ENCODE measurements around the gene DNAJB2.

The DNAJB2 gene

DNA sequence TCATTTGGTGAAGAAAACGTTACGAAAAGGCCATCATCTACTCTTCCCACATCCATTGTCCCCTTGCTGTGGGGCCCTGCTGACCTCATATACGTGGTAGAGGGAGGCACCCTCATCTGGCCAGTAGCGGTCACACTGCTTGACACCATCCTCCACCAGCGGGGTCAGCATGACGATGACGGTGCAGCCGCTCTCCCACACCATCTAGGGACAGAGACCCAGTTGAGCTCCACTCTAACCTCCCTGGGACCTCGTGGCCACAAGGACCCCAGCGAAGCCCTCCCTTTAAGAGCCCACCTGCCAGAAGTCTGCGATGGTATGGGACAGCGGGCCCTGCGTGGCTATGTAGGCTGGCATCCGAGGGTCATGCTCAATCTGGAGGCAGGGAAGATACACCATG lies 17.0 kb downstream of the DNAJB2 start:
- no peaks in the 10 kb centered on the region for H3K9me3 ChIP-seq (ENCODE audit: low read depth, low read length)
- no peak overlapping the region for H3K27ac ChIP-seq
- DNase-seq (ENCODE audit: low read depth, low spot score) = no peak
- no peak overlapping the region for H3K9ac ChIP-seq (ENCODE audit: insufficient read length)
- H3K4me3 ChIP-seq = no peak overlapping the region
- TF ChIP-seq EZH2 (IDR thresholded peaks at IDR 0.05) (no peak), POLR2AphosphoS5 (IDR thresholded peaks at IDR 0.05; ENCODE audit: borderline replicate concordance, low read depth, low read length) (no peak), FOXP2 (optimal IDR thresholded peaks at IDR 0.05; ENCODE audit: control extremely low read depth, extremely low read length, insufficient read depth) (no peak)
- H3K36me3 ChIP-seq (ENCODE audit: insufficient read depth, low read length) = no peaks in the 10 kb centered on the region

DNA sequence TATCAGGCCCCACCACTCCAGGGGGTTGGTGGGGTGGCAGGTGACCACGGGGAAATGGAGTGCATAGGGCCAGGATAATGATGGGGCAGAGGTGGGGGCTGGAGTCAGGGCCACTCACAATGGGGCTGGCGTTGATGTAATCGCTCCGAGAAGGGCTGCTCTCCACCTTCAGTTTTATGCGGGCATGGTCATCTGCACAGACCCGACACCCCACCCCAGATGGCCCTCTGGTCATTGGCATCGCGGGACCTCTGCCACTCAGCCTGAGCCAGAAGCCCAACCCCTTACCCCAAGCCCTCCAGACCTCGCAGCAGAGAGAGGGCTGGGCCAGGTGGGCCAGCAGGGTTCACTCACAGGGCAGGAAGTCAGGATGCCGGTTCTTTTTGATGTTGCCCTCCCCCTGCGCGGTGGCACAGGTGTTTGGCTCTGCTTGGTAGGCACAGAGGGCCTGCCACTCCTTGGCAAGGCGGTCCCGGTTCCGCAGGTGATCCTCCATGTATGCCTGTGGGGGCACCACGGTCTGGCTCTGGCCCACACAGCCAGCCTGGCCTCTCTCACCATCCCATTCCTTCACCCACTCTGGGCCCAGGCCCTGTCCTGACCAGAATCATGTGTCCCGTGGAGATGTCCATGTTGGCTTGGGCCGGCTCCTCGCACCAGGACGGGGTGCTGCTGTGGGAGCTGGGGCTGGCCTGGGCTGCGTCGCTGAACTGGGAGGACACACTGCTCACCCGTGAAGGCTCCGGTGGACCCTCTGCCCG lies 17.6 kb downstream of the DNAJB2 start:
- no peaks in the 10 kb centered on the region for H3K36me3 ChIP-seq (ENCODE audit: insufficient read depth, low read length)
- TF ChIP-seq FOXP2 (optimal IDR thresholded peaks at IDR 0.05; ENCODE audit: control extremely low read depth, extremely low read length, insufficient read depth) = no peak
- no peak for TF ChIP-seq EZH2 (IDR thresholded peaks at IDR 0.05)
- TF ChIP-seq POLR2AphosphoS5 (IDR thresholded peaks at IDR 0.05; ENCODE audit: borderline replicate concordance, low read depth, low read length) = no peak
- H3K9ac ChIP-seq (ENCODE audit: insufficient read length) = no peak overlapping the region
- no peak overlapping the region for H3K27ac ChIP-seq
- no peak overlapping the region for H3K4me3 ChIP-seq
- H3K9me3 ChIP-seq (ENCODE audit: low read depth, low read length) = no peaks in the 10 kb centered on the region
- no peak for DNase-seq (ENCODE audit: low read depth, low spot score)

DNA sequence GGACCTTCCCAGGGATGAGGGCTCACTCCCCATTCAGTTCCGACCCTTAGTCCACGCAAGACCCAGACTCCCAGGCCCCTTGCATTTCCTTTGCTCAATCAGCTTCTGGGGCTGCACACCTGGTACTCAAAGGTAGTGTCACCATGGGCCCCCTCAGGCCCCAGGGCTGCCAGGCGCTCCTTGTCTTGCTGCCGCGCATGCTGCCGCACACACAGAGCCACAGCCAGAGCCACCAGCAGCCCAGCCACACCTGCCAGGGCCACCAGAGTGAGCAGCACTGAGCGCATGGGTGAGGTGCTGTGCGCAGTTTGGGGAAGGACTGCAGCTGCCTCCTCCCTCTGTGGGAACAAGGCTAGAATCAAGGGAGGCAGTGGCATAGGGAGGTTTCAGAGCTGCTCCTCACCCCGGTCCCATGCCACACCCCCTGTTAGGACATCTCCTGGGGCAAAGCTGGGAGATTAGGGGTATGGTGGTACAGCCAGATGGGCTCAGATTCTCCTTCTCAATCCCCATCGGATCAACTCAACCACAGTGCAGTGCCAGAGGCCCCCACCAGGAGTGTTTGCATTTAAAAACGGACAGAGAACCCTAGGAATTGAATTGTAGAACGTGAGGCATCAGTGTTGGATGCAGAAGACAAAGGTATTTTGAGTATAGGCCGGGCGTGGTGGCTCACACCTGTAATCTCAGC lies 18.7 kb downstream of the DNAJB2 start:
- no peak overlapping the region for H3K9ac ChIP-seq (ENCODE audit: insufficient read length)
- DNase-seq (ENCODE audit: low read depth, low spot score) = no peak
- no peak overlapping the region for H3K27ac ChIP-seq
- no peak for TF ChIP-seq POLR2AphosphoS5 (IDR thresholded peaks at IDR 0.05; ENCODE audit: borderline replicate concordance, low read depth, low read length)
- TF ChIP-seq EZH2 (IDR thresholded peaks at IDR 0.05) = no peak
- no peak for TF ChIP-seq FOXP2 (optimal IDR thresholded peaks at IDR 0.05; ENCODE audit: control extremely low read depth, extremely low read length, insufficient read depth)
- H3K4me3 ChIP-seq = no peak overlapping the region
- H3K9me3 ChIP-seq (ENCODE audit: low read depth, low read length) = no peaks in the 10 kb centered on the region
- no peaks in the 10 kb centered on the region for H3K36me3 ChIP-seq (ENCODE audit: insufficient read depth, low read length)

DNA sequence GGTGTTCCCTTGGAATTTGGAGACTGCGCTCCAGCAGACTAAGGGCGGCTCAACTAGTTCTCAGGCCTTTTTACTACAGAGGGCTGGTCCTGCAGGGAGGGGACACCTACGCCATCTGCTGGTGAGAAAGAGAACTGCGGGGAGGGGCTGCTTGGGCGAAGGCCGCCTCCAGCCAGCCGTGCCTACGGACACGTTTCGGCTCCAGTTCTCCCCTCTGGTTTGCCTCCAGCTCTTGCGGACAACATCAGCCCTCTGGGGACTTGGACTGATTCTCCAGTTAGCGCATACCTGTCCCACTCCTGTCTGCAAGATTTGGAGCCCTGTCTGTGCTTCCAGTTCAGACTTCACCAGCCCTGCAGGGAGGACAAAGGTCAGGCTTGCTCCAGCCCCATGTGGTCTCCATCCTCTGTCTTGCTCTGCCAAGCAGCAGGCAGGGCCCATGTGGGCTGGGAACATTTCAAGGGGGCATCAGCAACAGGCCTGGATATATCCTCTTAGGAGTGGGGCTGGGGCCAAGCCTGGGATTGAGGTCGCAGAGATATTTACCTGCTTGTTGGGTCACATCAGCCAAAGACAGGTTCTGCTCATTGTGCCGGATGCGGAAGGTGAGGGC lies 19.7 kb downstream of the DNAJB2 start:
- TF ChIP-seq POLR2AphosphoS5 (IDR thresholded peaks at IDR 0.05; ENCODE audit: borderline replicate concordance, low read depth, low read length) (no peak), FOXP2 (optimal IDR thresholded peaks at IDR 0.05; ENCODE audit: control extremely low read depth, extremely low read length, insufficient read depth) (no peak), EZH2 (IDR thresholded peaks at IDR 0.05) (no peak)
- DNase-seq (ENCODE audit: low read depth, low spot score) = peak; percentile 14
- H3K27ac ChIP-seq = no peak overlapping the region
- H3K9me3 ChIP-seq (ENCODE audit: low read depth, low read length) = no peaks in the 10 kb centered on the region
- H3K4me3 ChIP-seq = no peak overlapping the region
- H3K9ac ChIP-seq (ENCODE audit: insufficient read length) = no peak overlapping the region
- no peaks in the 10 kb centered on the region for H3K36me3 ChIP-seq (ENCODE audit: insufficient read depth, low read length)

DNA sequence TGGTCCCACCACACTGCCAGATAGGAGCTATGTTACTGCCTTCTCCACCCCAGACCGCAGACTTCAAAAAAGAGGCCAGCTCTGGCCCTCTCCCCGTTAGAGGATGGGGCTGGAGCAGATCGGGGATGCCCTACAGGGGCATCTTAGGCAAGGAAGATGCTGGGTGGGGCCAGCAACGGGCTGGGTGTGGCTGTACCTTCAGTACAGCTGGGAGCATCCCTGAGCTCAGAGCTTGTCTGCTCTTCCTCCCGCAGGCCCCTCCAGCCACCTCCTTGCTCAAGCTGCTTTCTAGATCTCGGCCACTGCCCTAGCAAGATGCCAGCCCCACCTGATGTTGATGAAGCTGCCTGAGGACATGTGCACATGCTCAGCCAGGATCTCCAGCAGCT lies 20.2 kb downstream of the DNAJB2 start:
- Histone ChIP-seq H3K27ac (no peak overlapping the region), H3K9me3 (ENCODE audit: low read depth, low read length) (no peaks in the 10 kb centered on the region), H3K36me3 (ENCODE audit: insufficient read depth, low read length) (no peaks in the 10 kb centered on the region), H3K4me3 (no peak overlapping the region), H3K9ac (ENCODE audit: insufficient read length) (no peak overlapping the region)
- DNase-seq (ENCODE audit: low read depth, low spot score) = no peak
- TF ChIP-seq EZH2 (IDR thresholded peaks at IDR 0.05) (no peak), POLR2AphosphoS5 (IDR thresholded peaks at IDR 0.05; ENCODE audit: borderline replicate concordance, low read depth, low read length) (no peak), FOXP2 (optimal IDR thresholded peaks at IDR 0.05; ENCODE audit: control extremely low read depth, extremely low read length, insufficient read depth) (no peak)

DNA sequence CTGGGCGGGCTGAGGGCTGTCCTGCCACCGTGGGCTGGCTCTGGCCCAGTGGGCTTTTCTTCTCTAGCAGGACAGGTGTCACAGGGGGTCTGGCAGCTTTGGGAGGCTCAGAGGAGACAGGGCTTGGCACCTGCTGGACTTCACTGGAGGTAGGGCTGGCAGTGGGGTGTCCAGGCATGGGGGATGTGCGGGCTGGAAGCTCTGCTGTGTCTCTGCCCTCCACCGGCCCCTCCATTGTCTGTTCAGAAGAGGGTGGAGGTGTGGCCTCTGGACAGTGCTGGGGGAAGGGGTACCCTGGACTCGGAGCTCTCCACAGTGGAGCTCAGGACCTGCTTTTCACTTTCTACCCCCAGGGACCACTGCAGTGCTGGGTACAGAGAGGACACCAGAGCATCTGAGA lies 20.9 kb downstream of the DNAJB2 start:
- no peak overlapping the region for H3K27ac ChIP-seq
- H3K9ac ChIP-seq (ENCODE audit: insufficient read length) = no peak overlapping the region
- TF ChIP-seq EZH2 (IDR thresholded peaks at IDR 0.05) (no peak), POLR2AphosphoS5 (IDR thresholded peaks at IDR 0.05; ENCODE audit: borderline replicate concordance, low read depth, low read length) (no peak), FOXP2 (optimal IDR thresholded peaks at IDR 0.05; ENCODE audit: control extremely low read depth, extremely low read length, insufficient read depth) (no peak)
- no peak overlapping the region for H3K4me3 ChIP-seq
- no peaks in the 10 kb centered on the region for H3K9me3 ChIP-seq (ENCODE audit: low read depth, low read length)
- no peak for DNase-seq (ENCODE audit: low read depth, low spot score)
- no peaks in the 10 kb centered on the region for H3K36me3 ChIP-seq (ENCODE audit: insufficient read depth, low read length)

DNA sequence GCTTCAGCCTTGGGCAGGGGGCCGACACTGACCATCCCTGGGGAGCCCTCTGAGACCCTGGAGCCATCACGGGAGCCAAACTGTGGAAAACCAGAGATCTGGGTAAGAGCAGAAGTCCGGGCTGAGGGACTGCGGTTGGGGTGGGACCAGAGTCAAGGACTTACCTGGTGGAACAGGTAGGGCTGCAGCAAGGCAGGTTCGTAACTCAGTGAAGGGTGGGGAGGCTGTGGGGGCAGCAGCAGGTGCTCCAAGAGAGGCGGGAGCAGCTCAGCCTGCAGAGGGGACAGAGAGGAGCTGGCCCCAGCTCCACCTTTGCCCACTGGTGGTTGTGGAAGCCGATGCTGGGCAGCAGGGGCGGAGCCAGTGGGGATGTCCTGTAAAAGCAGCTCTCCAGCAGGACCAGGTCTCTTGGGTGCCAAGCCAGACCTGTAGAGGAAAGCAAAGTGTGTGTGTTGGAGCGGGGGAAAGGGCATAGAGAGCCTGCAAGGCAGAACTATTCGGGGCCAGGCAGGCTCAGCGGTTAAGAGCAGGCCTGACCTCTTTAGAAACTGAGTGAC lies 23.3 kb downstream of the DNAJB2 start:
- TF ChIP-seq POLR2AphosphoS5 (IDR thresholded peaks at IDR 0.05; ENCODE audit: borderline replicate concordance, low read depth, low read length) (no peak), EZH2 (IDR thresholded peaks at IDR 0.05) (no peak), FOXP2 (optimal IDR thresholded peaks at IDR 0.05; ENCODE audit: control extremely low read depth, extremely low read length, insufficient read depth) (no peak)
- H3K9me3 ChIP-seq (ENCODE audit: low read depth, low read length) = no peaks in the 10 kb centered on the region
- H3K36me3 ChIP-seq (ENCODE audit: insufficient read depth, low read length) = no peaks in the 10 kb centered on the region
- no peak overlapping the region for H3K27ac ChIP-seq
- H3K9ac ChIP-seq (ENCODE audit: insufficient read length) = no peak overlapping the region
- H3K4me3 ChIP-seq = no peak overlapping the region
- no peak for DNase-seq (ENCODE audit: low read depth, low spot score)

DNA sequence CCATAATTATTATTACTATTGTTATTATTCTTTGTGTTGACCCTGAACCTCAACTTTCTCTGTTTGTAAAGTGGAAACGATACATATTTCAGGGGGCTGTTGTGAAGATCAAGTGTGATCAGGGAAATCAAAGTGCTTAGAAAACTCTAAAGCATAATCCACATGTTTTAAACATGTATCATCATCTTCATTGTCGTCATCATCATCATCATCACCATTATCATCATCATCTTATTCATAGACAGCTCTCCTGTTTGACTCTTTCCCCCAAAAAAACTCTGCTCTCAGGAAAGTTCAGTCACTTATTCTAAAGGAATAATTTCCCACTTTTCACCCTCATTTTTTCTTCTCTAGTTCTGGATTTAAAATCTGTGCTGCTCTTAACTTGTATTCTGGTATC lies 25.1 kb downstream of the DNAJB2 start:
- no peak overlapping the region for H3K27ac ChIP-seq
- no peak overlapping the region for H3K9ac ChIP-seq (ENCODE audit: insufficient read length)
- TF ChIP-seq FOXP2 (optimal IDR thresholded peaks at IDR 0.05; ENCODE audit: control extremely low read depth, extremely low read length, insufficient read depth) (no peak), EZH2 (IDR thresholded peaks at IDR 0.05) (no peak), POLR2AphosphoS5 (IDR thresholded peaks at IDR 0.05; ENCODE audit: borderline replicate concordance, low read depth, low read length) (no peak)
- no peak overlapping the region for H3K4me3 ChIP-seq
- no peaks in the 10 kb centered on the region for H3K9me3 ChIP-seq (ENCODE audit: low read depth, low read length)
- no peak for DNase-seq (ENCODE audit: low read depth, low spot score)
- H3K36me3 ChIP-seq (ENCODE audit: insufficient read depth, low read length) = no peaks in the 10 kb centered on the region
